OCI-LY7 (cell line): ENCODE results near the gene NDUFA7. TPM values are rescaled to one million over a fixed set of nuclear protein-coding genes. Genes with fewer than 3 reads are reported as not detected.

ENCODE experiments used
- BruUV-seq: library from RNA; stranded (reverse); fragments of 400-500 nt; replicated peaks from 2 replicates; lab custom pipeline; 2021; lab: Mats Ljungman, UMichigan
- CTCF ChIA-PET: fragments of 300-600 bp; sonication (Branson Sonifier 250); formaldehyde crosslinking; loops from one replicate; lab custom pipeline; 2022; ENCODE audit warnings: antibody characterized with exemption; ENCODE audit not compliant: unreplicated experiment; lab: Charles Lee
- POLR2A ChIA-PET: fragments of 300-600 bp; sonication (Branson Sonifier 250); formaldehyde crosslinking; loops from one replicate; lab custom pipeline; 2022; ENCODE audit warnings: antibody characterized with exemption; lab: Charles Lee
- DNase-seq: peaks from one replicate; pipeline ENCODE4 v3.0.0-alpha.2; 2015; ENCODE audit warnings: low spot score
- H2AFZ ChIP-seq: fragments of 200-600 bp; sonication (generic), shearing (Covaris generic); 2 replicates; pipeline ENCODE4 v1.6.1; 2014; ENCODE audit warnings: mild to moderate bottlenecking, antibody characterized with exemption, low read length, moderate library complexity
- H3K27ac ChIP-seq: fragments of 200-600 bp; sonication (generic); 2 replicates; pipeline ENCODE4 v1.5.1; 2014; ENCODE audit warnings: mixed run types, low read depth, mild to moderate bottlenecking, moderate library complexity, low read length, inconsistent platforms; ENCODE audit not compliant: poor library complexity, severe bottlenecking
- H3K36me3 ChIP-seq: fragments of 200-600 bp; sonication (generic); 2 replicates; pipeline ENCODE4 v1.6.1; 2014; ENCODE audit warnings: mild to moderate bottlenecking, antibody characterized with exemption, low read length, moderate library complexity, mixed read lengths; ENCODE audit not compliant: insufficient read depth
- H3K4me1 ChIP-seq: fragments of 200-600 bp; sonication (generic); 2 replicates; pipeline ENCODE4 v1.5.1; 2014; ENCODE audit warnings: mild to moderate bottlenecking, low read length; ENCODE audit not compliant: insufficient read depth, poor library complexity, severe bottlenecking
- H3K4me2 ChIP-seq: fragments of 200-600 bp; sonication (generic); 2 replicates; pipeline ENCODE4 v1.6.1; 2014; ENCODE audit warnings: mild to moderate bottlenecking, low read length
- H3K4me3 ChIP-seq: fragments of 200-600 bp; sonication (generic); 2 replicates; pipeline ENCODE4 v1.5.1; 2014; ENCODE audit warnings: mild to moderate bottlenecking, low read depth, low read length; ENCODE audit not compliant: poor library complexity, severe bottlenecking
- H3K79me2 ChIP-seq: fragments of 200-600 bp; sonication (generic); 2 replicates; pipeline ENCODE4 v1.6.1; 2016; ENCODE audit warnings: low read depth, mild to moderate bottlenecking, low read length, moderate library complexity, mixed read lengths; ENCODE audit not compliant: insufficient read depth
- H3K9me2 ChIP-seq: fragments of 200-600 bp; sonication (generic); 2 replicates; pipeline ENCODE4 v1.6.1; 2016; ENCODE audit warnings: mild to moderate bottlenecking, low read length, mixed read lengths; ENCODE audit not compliant: insufficient read depth
- H3K9me3 ChIP-seq: fragments of 200-600 bp; sonication (generic); 2 replicates; pipeline ENCODE4 v1.6.1; 2014; ENCODE audit warnings: mild to moderate bottlenecking, mixed run types, low read length, mixed read lengths
- H4K20me1 ChIP-seq: fragments of 200-600 bp; sonication (generic); 2 replicates; pipeline ENCODE4 v1.6.1; 2014; ENCODE audit warnings: mild to moderate bottlenecking, antibody characterized with exemption, low read length, moderate library complexity, mixed read lengths; ENCODE audit not compliant: insufficient read depth
- EZH2phosphoT487 ChIP-seq: fragments of 200-600 bp; sonication (generic); IDR thresholded peaks from 2 replicates; pipeline ENCODE4 v1.6.1; 2018; ENCODE audit warnings: low read depth, borderline replicate concordance, mild to moderate bottlenecking, mixed run types, antibody characterized with exemption, low read length, moderate library complexity, mixed read lengths
- intact Hi-C: fragments of 100-400 bp; cut with micrococcal nuclease; formaldehyde crosslinking; loops from one replicate; pipeline ENCODE4 v1.10.0; 2022; ENCODE audit not compliant: unreplicated experiment
- total RNA-seq, 2 experiments: library from RNA; depleted of rRNA in 1 of 2; stranded (reverse); fragments of >200 nt in 1 of 2; shearing (Covaris generic) in 1 of 2; gene quantifications; 2 replicates each; pipeline ENCODE4 v1.2.3, GENCODE V29; 2014 to 2022
- TF ChIP-seq, protein P1 (sequence below): fragments of 200-600 bp; sonication (generic); conservative IDR thresholded peaks from 2 replicates; pipeline ENCODE4 v1.5.1; 2014; ENCODE audit warnings: mild to moderate bottlenecking, antibody characterized with exemption, low read length, moderate library complexity, mixed read lengths

Gene NDUFA7
- total RNA-seq, 2 experiments from 2014 or later: 93.0 to 103 TPM

DNA sequence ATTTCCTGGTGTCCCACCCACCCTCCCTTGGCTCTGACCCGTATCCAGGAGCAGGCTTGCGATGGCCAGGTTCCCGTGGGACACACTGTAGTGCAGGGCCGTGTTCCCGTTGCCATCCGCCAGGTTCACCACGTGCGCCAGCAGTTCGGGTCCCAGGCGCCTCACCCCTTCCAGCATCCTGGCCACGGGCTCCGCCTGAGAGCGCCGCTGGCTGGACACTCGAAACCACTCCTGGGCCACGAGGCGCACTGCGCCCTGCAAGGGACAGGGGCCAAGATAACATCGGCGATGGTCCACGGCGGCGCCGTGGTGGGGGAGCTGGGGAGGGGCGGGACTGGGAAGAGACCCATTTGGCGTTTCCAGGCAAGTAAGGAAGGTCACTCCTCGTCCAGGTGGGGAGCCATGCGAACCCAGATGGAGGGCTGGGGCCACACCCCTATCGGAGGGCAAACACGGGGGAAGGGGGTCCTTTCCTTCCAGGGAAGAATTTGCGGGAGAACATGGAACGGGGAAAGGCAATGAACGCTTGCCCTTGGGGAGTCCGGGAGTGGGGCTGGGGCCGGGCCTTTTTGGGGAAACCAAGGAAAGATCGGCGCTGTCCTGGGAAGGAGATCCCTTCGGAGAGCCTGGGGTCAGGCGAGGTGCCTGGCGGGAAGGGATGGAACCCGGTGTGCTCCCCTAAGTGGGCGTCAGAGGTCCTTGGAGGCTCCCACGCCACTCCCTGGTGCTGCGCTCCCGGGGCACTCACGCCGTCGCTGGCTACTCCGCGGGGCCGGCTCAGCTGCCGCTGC lies 12.0 kb upstream of the NDUFA7 start:
- Histone ChIP-seq H3K36me3 (no peaks in the 10 kb centered on the region), H3K27ac (no peak overlapping the region), H3K9me3 (no peaks in the 10 kb centered on the region), H4K20me1 (no peaks in the 10 kb centered on the region), H3K4me3 (no peak overlapping the region), H3K4me1 (no peaks in the 10 kb centered on the region), H2AFZ (no peak overlapping the region), H3K4me2 (no peak overlapping the region), H3K9me2 (no peaks in the 10 kb centered on the region), H3K79me2 (no peaks in the 10 kb centered on the region)
- no TSS peak for BruUV-seq
- TF ChIP-seq, protein P1, sequence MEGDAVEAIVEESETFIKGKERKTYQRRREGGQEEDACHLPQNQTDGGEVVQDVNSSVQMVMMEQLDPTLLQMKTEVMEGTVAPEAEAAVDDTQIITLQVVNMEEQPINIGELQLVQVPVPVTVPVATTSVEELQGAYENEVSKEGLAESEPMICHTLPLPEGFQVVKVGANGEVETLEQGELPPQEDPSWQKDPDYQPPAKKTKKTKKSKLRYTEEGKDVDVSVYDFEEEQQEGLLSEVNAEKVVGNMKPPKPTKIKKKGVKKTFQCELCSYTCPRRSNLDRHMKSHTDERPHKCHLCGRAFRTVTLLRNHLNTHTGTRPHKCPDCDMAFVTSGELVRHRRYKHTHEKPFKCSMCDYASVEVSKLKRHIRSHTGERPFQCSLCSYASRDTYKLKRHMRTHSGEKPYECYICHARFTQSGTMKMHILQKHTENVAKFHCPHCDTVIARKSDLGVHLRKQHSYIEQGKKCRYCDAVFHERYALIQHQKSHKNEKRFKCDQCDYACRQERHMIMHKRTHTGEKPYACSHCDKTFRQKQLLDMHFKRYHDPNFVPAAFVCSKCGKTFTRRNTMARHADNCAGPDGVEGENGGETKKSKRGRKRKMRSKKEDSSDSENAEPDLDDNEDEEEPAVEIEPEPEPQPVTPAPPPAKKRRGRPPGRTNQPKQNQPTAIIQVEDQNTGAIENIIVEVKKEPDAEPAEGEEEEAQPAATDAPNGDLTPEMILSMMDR: no peak
- no peak for TF ChIP-seq EZH2phosphoT487
- ChIA-PET CTCF (no interaction called here), POLR2A (no interaction called here)
- intact Hi-C loops: no loop called here
- no peak for DNase-seq

DNA sequence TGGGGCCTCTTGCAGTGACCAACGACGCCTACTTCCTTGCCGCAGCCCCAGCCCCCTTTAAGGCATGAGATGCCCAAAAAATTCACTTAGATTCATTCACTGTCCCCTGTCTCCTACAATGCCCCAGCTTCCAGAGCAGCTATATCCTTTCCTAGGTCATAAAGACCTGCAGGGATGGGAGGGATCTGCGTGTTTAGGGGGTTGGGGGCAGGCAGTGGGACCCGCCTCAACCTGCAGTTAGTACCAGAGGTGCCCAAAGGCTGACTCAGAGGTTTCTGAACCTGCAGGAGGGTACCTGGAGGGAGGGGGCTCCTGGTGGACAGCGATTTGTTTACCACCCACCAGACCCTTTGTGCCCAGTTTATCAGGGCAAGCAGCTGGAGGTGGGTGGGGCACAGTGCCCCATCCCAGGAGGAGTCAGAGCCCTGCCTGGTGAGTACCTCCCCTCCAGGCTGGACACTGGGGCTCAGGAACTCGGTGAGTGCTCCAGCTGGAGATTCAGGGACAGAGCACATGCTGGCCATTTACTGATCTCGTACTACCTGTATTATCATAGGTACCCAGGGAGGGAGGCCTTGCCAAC lies 10.2 kb upstream of the NDUFA7 start:
- no peak overlapping the region for H2AFZ ChIP-seq
- H3K9me2 ChIP-seq: no peaks in the 10 kb centered on the region
- no peak overlapping the region for H3K27ac ChIP-seq
- no peaks in the 10 kb centered on the region for H4K20me1 ChIP-seq
- POLR2A ChIA-PET: no interaction called here
- DNase-seq: no peak
- no peak for TF ChIP-seq EZH2phosphoT487
- TF ChIP-seq, protein P1: no peak
- no peak overlapping the region for H3K4me3 ChIP-seq
- H3K79me2 ChIP-seq: no peaks in the 10 kb centered on the region
- no peaks in the 10 kb centered on the region for H3K36me3 ChIP-seq
- H3K9me3 ChIP-seq: no peaks in the 10 kb centered on the region
- CTCF ChIA-PET: no interaction called here
- no peaks in the 10 kb centered on the region for H3K4me1 ChIP-seq
- intact Hi-C loops: no loop called here
- BruUV-seq: no TSS peak
- no peak overlapping the region for H3K4me2 ChIP-seq

DNA sequence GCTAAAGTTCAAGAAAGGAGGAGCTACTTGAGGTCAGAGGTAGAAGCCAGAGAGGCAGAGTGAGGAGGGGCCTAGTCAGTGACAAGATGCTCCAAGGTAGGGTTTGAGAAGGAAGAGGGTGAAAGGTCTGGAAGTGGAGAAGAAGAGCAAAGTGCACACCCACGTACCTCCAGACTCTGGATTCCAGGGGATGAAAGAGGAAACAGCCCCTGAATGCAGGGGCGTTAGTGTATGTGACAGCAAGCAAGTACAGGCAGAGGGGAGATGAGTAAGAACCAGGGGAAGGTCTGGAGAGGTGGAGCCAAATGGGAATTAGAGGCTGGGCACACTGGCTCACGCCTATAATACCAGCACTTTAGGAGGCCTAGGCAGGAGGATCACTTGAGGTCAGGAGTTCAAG lies 8.8 kb upstream of the NDUFA7 start:
- CTCF ChIA-PET: no interaction called here
- Histone ChIP-seq H3K9me2 (no peaks in the 10 kb centered on the region), H3K36me3 (no peaks in the 10 kb centered on the region), H3K9me3 (no peaks in the 10 kb centered on the region), H3K4me3 (no peak overlapping the region), H3K4me1 (peaks cover 1% of the 10 kb centered on the region), H3K79me2 (no peaks in the 10 kb centered on the region), H3K4me2 (no peak overlapping the region), H2AFZ (no peak overlapping the region), H3K27ac (no peak overlapping the region), H4K20me1 (no peaks in the 10 kb centered on the region)
- TF ChIP-seq, protein P1: no peak
- no peak for TF ChIP-seq EZH2phosphoT487
- POLR2A ChIA-PET: no interaction called here
- intact Hi-C loops: no loop called here
- BruUV-seq: no TSS peak
- DNase-seq: no peak
